ENCODE measurements around the gene CCDC121.

Gene CCDC121

DNA sequence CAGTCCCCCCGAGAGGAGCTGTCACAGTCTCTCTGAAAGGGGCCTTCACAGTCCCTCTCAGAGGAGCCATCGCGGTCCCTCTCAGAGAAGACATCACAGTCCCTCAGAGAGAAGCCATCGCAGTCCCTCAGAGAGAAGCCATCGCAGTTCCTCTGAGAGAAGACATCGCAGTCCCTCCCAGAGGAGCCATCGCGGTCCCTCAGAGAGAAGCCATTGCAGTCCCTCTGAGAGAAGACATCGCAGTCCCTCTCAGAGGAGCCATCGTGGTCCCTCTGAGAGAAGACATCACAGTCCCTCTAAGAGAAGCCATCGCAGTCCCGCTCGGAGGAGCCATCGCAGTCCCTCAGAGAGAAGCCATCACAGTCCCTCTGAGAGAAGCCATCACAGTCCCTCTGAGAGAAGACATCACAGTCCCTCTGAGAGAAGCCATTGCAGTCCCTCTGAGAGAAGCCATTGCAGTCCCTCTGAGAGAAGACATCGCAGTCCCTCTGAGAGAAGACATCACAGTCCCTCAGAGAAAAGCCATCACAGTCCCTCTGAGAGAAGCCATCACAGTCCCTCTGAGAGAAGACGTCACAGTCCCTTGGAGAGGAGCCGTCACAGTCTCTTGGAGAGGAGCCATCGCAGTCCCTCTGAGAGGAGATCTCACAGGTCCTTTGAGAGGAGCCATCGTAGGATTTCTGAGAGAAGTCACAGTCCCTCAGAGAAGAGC, 47.2 kb downstream of the CCDC121 start:
- peaks cover 19% of the 10 kb centered on the region for H3K9me3 Mint-ChIP-seq
- no peak overlapping the region for H3K4me3 Mint-ChIP-seq
- peaks cover 19% of the 10 kb centered on the region for H3K36me3 Mint-ChIP-seq (ENCODE audit: low read depth)
- DNase-seq (no peak), ATAC-seq (no peak)
- peaks cover 33% of the 10 kb centered on the region for H3K4me1 Mint-ChIP-seq
- no peaks in the 10 kb centered on the region for H3K27me3 Mint-ChIP-seq
- no peak overlapping the region for H3K27ac Mint-ChIP-seq
